NCI-H2196 (cell line): ENCODE results near the gene IL23R.
"Not testable (repeated sequence)": the region's sequence is repeated elsewhere in the genome, so short reads cannot be mapped to it uniquely, and the experiment has no call there.

ENCODE experiments used
- DNase-seq: peaks from one replicate; lab custom pipeline; 2025; ENCODE audit not compliant: unreplicated experiment; lab: John Stamatoyannopoulos, UW

Gene IL23R

DNA sequence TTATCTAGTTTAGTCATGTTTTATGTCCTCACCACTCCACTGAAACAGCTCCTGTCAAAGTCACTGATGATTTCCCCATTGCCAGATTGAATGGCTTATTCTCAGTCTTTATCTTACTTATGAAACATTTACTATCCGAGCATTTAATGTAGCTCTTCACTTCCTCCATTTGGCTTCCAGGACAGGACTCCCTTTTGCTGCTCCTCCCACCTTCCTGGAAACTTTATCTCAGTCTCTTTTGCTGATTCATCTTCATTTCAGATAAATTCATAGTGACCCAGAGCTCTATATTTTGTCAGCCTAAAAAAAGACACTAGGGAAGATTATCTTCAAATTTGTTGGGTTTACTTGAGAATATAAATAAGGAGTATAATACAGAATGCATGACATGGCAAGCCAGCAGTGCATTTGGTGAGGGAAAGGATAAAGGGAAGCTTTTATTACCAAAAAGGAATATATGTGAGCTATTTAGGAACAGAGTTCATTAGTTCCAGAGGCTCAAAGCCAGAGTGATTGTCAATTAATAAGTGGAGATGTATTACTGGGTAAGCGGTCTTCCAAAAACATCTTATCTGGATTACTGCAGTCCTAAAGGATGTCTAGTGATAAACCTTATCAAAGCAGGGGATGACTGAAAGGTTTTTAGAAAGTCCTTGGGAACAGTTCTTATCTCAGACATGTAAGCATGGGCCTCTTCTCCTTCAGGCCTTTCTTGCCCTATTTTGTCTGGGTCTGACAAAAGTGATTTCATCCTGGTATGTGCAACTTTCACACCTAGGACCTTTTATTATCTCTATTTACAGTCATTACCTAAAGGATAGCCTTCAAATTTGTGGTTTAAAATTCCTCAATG, 25.6 kb downstream of the IL23R start:
- DNase-seq = no peak

GRCh38 chr1:67192902-67193301, 26.6 kb downstream of the IL23R start:
- DNase-seq = no peak

DNA sequence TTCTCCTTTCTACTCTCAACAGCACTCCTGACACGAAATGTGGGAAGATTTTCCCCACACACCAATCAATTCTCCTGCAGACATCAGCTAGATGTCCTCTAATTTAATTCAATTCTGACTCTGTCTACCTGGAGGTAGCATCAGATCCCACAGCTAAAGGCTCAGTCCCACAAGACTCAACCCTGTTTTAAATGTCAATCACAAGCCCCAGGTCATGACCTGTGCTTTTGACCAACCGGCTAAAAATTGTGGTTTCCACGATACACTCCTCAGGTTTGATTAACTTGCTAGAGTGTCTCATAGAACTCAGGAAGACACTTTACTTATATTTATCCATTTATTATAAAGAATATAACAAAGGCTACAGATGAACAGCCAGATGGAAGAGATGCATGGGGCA, 27.4 kb downstream of the IL23R start:
- no peak for DNase-seq

GRCh38 chr1:67194209-67194863, 28.1 kb downstream of the IL23R start:
- no peak for DNase-seq

- DNase-seq = no peak
These were observed 34.5 kb downstream of the IL23R start for GRCh38 chr1:67200755-67201154.

DNA sequence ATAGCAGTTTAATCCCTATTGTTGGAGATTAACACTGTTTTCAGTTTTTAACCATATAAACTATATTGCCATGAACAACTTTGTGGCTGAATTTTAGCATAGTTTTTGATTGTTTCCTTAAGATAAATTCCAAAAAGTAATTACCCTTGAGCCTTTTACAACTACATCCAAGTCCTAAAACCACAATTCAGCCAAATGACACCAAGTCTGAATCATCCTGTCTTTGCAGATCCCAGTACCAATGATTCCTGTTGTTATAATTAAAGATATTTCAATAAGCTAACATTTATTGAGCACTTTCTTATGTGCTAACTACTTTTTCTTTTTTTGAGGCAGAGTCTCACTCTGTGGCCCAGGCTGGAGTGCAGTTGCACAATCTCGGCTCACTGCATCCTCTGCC, 35.6 kb downstream of the IL23R start:
- DNase-seq = no peak

- DNase-seq = no peak
These were observed 38.2 kb downstream of the IL23R start for GRCh38 chr1:67204298-67204980.

DNA sequence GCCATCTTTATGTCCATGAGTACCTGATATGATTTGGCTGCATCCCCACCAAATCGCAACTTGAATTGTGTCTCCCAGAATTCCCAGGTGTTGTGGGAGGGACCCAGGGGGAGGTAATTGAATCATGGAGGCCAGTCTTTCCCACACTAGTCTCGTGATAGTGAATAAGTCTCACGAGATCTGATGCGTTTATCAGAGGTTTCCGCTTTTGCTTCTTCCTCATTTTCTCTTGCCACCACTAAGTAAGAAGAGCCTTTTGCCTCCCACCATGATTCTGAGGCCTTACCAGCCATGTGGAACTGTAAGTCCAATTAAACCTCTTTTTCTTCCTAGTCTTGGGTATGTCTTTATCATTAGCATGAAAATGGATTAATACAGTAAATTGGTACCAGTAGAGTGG, 41.1 kb downstream of the IL23R start:
- DNase-seq = not testable (repeated sequence)

GRCh38 chr1:67208217-67208616, 42.0 kb downstream of the IL23R start:
- no peak for DNase-seq

DNA sequence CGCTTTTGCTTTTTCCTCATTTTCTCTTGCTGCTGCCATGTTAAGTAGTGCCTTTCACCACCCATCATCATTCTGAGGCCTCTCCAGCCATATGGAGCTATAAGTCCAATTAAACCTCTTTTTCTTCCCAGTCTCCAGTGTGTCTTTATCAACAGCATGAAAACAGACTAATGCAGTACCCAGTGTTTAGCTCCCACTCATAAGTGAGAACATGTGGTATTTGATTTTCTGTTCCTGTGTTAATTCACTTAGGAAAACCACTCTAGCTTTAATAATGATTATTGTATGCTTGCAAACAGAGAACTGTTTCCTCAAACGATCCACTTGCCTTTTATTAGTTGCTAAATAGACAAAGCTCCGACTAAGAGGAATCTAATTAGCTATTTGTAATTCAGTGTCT, 43.3 kb downstream of the IL23R start:
- no peak for DNase-seq

- peak; percentile 44 for DNase-seq
These were observed 45.6 kb downstream of the IL23R start for GRCh38 chr1:67211589-67212563.

- no peak for DNase-seq
These were observed 46.9 kb downstream of the IL23R start for GRCh38 chr1:67213164-67213563.

- DNase-seq = no peak
These were observed 47.7 kb downstream of the IL23R start for GRCh38 chr1:67213948-67214347.

DNA sequence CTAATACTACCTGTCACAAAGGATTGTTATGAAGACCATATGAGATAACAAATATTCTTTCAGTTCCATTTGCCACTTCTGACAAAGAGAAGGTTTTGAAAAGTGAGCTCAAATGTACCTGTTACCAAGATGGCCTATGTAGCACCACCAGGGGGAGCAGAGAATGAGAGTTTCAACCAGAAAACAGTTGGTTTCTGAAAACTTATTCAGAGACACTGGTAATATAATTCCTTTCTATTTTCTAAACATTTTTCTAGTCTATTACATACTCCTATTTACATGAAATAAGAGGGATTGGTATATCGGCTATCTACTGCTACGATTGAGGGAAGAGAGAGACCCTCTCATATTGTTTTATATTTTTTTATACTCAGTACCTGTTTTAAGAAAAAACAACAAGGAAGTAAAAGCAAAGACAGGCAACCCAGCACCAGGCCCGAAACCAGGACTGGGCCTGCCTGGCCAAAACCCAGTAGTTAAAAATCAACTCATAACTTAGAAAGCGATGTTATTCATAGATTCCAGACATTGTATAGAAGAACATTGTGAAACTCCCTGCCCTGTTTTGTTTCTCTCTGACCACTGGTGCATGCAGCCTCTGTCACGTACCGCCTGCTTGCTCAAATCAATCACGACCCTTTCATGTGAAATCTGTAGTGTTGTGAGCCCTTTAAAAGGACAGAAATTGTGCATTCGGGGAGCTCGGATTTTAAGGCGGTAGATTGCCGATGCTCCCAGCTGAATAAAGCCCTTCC, 48.3 kb downstream of the IL23R start:
- DNase-seq = peak; percentile 47

DNA sequence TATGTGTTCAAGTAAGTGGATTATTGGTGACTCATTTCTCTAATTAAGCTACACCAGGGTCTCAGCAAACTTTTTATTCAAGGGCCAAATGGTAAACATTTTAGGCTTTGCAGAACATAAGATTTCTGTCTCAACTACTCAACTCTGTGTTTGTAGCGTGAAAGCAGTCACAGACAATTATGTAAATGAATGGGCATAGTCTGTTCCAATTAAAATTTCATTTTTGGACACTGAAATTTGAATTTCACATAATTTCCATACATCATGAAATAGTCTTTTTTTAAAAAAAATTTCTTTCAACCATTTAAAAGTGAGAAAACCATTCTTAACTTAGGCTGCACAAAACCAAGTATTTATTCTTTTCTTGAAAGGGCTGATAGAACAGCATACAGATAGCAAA, 50.1 kb downstream of the IL23R start:
- DNase-seq = no peak

GRCh38 chr1:67217417-67217816, 51.2 kb downstream of the IL23R start:
- no peak for DNase-seq

DNA sequence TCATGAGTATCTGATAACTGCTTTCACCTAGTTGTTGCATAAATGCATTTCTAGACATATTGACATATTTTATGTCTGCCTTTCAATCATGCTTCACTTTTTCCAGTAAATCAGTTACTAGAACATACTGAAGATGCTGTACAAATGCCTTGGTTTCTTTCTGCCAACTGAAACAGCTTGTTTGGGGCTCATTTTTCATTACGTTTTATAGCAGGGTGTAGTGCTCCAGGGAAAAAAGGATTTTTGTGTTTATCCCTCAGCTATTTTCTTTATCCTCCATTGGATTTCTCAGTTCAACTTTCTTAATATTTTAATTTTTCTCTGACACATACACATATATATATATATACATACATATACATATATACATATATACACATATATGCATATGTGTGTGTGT, 51.7 kb downstream of the IL23R start:
- DNase-seq = no peak

DNA sequence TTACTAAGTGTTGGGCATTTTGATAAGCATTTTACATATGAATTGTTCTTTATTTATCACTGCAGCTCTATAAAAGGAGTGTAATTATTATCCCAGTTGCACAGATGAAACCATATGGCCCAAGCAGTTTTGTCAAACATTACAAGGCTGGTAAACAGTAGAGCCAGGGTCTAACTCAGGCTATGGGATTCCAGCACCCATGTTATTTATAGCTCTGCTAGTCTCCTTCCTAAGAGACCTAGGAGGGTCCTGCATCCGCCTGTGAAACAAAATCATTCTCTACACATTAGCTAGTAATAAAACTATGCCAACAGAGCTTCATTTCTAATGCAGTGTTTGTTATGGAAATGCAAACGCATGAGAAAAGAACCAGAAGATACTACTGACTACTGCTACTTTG, 58.6 kb downstream of the IL23R start:
- DNase-seq = no peak

- no peak for DNase-seq
These were observed 60.4 kb downstream of the IL23R start for GRCh38 chr1:67226688-67227087.

GRCh38 chr1:67227196-67227595, 60.9 kb downstream of the IL23R start:
- DNase-seq = no peak
